AG08395 (cell line): Measurements from ENCODE around the gene SLC25A28.

Experiments used
- DNase-seq: peaks from one replicate; pipeline ENCODE4 v3.0.0; 2012; ENCODE audit warnings: mixed read lengths, low spot score

The SLC25A28 gene

GRCh38 chr10:99619851-99620710 is at the start of gene SLC25A28:
SLC25A28 (minus strand) TSS chr10:99620439; CDS start chr10:99620335, 104 bp downstream.
- peak; percentile 96 for DNase-seq

GRCh38 chr10:99667108-99667751 is 47.0 kb upstream of the SLC25A28 start:
- DNase-seq, result peak; percentile 76

GRCh38 chr10:99665304-99665703 is 45.1 kb upstream of the SLC25A28 start:
- DNase-seq, result no peak

- peak; percentile 81 for DNase-seq
These were observed 41.1 kb upstream of the SLC25A28 start for GRCh38 chr10:99661377-99661763.

- DNase-seq, result peak; percentile 5
These were observed 40.6 kb upstream of the SLC25A28 start for GRCh38 chr10:99660662-99661376.

- no peak for DNase-seq
These were observed 39.7 kb upstream of the SLC25A28 start for GRCh38 chr10:99659868-99660366.

GRCh38 chr10:99659031-99659867 is 39.0 kb upstream of the SLC25A28 start, which contains the start of gene ENTPD7:
ENTPD7 (plus strand) TSS chr10:99659509; CDS start chr10:99659957, 448 bp downstream.
- DNase-seq, result peak; percentile 99

- DNase-seq, result no peak
These were observed 38.4 kb upstream of the SLC25A28 start for GRCh38 chr10:99658622-99659030.

- DNase-seq, result no peak
These were observed 36.2 kb upstream of the SLC25A28 start for GRCh38 chr10:99656199-99657064.

- DNase-seq, result no peak
These were observed 34.3 kb upstream of the SLC25A28 start for GRCh38 chr10:99654390-99655175.

- no peak for DNase-seq
These were observed 32.7 kb upstream of the SLC25A28 start for GRCh38 chr10:99652800-99653390.

GRCh38 chr10:99648717-99649116 is 28.5 kb upstream of the SLC25A28 start:
- no peak for DNase-seq

GRCh38 chr10:99647601-99648151 is 27.4 kb upstream of the SLC25A28 start:
- no peak for DNase-seq

- no peak for DNase-seq
These were observed 13.6 kb upstream of the SLC25A28 start for GRCh38 chr10:99633832-99634231.

GRCh38 chr10:99631496-99631895 is 11.3 kb upstream of the SLC25A28 start:
- peak; percentile 37 for DNase-seq

- DNase-seq, result no peak
These were observed 10.8 kb upstream of the SLC25A28 start for GRCh38 chr10:99630991-99631390.

- DNase-seq, result peak; percentile 55
These were observed 10.2 kb upstream of the SLC25A28 start for GRCh38 chr10:99630433-99630832.

- no peak for DNase-seq
These were observed 9.4 kb upstream of the SLC25A28 start for GRCh38 chr10:99629625-99629978.
